Inflammatory macrophage treated with lipopolysaccharide for 1 hour (primary cell): ENCODE results near the gene ATP8A1.
"Not testable (repeated sequence)": the region's sequence is repeated elsewhere in the genome, so short reads cannot be mapped to it uniquely, and the experiment has no call there.

Source experiments
- DNase-seq, 2 donors: peaks; one replicate each; pipeline ENCODE4 v3.0.0-alpha.2; 2020 to 2022

The ATP8A1 gene

GRCh38 chr4:42497142-42497910, 159.6 kb downstream of the ATP8A1 start:
- no peak for DNase-seq

- DNase-seq = no peak
Observed at GRCh38 chr4:42492962-42493361, 163.9 kb downstream of the ATP8A1 start.

- DNase-seq = no peak
Observed at GRCh38 chr4:42490015-42490414, 166.9 kb downstream of the ATP8A1 start.

DNA sequence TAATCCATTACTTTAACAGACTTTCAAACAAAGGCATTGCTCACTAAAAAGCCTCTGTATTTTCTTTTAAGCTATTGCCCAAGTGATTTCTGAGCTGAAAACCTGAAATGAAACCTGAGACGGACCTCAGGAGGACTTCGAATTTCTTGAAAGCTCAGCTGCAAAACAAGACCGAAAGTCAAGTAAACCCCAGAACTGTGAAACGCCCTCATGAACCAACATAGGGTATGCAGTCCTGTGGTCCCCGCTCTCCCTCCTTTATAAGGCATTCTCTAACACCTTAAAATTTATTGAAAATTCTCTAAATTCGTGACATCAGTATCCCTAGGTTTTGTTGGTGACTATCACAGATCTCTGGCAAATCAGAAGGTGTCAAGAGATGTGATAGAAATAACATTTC, 167.8 kb downstream of the ATP8A1 start:
- no peak for DNase-seq

- no peak for DNase-seq
Observed at GRCh38 chr4:42488554-42488953, 168.4 kb downstream of the ATP8A1 start.

- no peak for DNase-seq
Observed at GRCh38 chr4:42488114-42488513, 168.8 kb downstream of the ATP8A1 start.

- DNase-seq = no peak
Observed at GRCh38 chr4:42487230-42487629, 169.7 kb downstream of the ATP8A1 start.

- DNase-seq = not testable (repeated sequence)
Observed at GRCh38 chr4:42486156-42486555, 170.7 kb downstream of the ATP8A1 start.

- DNase-seq = no peak
Observed at GRCh38 chr4:42484630-42485029, 172.3 kb downstream of the ATP8A1 start.

- DNase-seq = no peak
Observed at GRCh38 chr4:42483426-42484379, 173.2 kb downstream of the ATP8A1 start.

DNA sequence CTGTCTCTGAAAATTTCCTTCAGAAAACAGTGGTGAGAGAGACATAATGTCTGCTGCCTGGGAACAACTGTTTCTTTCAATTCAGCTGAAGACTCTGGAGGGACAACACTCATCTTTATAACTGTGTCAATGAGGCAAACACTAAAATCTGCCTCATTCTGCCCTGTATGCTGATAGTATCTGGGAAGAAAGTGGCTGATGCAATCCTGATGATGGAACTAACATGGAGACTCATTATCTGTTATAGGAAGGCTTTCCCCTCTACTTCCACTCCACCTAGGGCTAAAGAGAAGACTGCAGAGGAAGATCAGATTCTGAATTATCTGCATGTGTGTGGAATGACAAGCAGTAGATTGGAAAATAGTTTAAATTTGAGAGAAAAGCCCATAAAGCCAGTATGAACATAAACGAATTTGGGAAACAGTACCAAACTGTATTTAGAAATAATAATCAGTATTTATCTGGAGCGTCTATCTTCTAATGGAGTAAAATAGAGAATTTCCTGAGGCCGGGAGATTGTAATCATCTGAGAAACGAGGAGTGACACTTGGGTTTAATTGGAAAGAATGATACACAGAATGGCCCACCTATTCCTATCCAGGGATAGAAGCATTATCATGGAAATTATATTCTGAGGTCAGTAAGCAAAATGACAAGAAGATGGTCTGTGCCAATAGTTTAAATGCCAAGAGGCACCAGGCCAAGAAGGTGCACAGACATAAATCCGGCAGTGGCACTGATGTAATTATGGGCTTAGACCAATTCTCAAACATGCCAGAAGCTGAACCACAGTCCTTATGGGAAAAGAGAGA, 174.2 kb downstream of the ATP8A1 start:
- no peak for DNase-seq

GRCh38 chr4:42480717-42481116, 176.2 kb downstream of the ATP8A1 start:
- no peak for DNase-seq

DNA sequence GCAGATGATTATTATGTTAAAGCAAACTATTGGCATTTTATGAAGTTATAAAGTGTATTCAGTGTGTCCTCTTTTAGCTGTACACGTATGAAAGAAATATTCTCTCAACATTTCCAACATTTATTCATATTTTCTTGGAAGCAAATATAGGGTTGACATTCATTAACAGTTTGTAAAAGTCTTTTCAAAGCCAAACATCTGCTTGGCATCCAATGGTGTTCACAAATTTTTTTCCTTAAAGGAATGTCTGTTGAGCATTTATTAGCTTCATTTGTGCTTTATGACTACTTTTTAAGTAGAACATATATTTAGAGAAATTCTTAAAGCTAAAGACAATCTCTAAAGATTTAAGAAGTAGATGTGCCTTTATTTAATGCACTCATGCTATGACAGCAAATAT, 176.6 kb downstream of the ATP8A1 start:
- no peak for DNase-seq

GRCh38 chr4:42478946-42479345, 178.0 kb downstream of the ATP8A1 start:
- no peak for DNase-seq

DNA sequence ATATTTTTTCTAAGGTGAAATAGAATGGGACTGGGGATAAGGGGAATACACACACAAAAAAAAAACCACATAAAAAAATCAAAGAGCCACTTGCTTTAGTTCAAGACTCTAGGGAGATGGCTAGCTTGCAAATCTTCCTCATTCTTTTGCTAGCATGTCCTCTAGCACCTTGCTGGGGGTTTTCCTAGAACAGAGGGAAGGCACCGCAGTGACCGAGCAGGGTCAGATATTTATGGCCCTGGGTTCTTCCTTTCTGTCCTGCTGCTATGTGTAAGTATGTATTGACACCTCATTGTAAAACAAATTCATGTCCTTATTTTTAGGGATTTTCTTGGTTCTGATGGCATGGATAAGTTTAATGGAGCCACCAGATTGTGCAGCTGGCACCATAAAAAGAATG, 178.4 kb downstream of the ATP8A1 start:
- no peak for DNase-seq

DNA sequence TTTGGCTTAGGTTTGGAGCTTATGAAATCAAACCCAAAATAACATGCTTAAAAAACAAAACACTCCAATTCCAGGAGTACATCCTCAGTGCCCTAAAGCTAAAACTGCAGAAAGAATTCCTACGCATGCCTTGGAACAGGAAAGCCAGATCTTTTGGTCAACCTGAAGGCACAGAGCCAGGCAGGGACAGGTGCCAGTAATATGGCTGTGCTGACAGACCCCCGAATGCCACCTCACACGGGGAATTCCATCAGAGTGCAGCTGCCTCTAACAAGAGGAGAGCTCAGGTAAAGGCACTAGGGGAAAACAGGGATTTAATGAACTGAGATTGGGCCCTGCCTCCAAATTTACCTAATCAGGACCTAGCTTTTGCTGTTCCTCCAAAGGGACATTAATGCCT, 182.5 kb downstream of the ATP8A1 start:
- no peak for DNase-seq

DNA sequence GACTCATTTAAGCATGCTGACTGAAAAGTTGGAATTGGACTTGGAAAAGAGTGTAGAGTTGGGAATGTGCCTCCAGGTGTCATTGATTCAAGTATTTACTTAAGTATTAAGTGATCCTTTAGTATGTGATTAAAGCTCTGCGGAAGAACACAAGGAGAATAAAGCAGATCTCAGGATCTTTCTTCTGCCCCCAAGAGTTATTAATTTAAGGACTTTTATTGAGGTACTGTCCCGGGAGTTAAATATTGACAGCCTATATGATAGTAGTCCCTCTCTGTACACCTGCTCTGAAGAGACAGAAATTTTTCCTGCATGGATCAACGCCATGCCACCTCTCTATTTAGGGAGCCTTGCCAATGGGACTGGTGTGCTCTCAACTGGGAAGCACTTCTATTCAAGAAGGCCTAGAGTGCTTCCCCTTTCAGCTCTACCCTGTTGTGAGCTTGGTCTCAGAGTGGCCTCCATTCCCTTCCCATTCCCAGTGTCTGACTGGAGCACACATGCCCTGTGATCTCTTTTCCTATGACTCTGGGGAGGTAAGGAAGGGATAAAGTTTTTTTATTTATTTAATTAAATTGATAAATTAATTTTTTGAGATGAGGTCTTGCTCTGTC, 183.7 kb downstream of the ATP8A1 start:
- no peak for DNase-seq

DNA sequence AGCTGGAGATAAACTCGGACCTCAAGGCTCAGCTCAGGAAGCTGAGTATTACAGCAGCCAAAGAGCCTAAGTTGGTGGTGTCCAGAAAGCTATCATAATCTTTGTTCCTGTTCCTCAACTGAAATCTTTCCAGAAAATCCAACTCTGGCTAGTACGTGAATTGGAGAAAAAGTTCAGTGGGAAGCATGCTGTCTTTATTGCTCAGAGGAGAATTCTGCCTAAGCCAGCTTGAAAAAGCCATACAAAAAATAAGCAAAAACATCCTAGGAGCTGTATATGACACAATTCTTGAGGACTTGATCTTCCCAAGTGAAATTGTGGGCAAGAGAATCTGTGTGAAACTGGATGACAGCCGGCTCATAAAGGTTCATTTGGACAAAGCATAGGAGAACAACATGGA, 185.0 kb downstream of the ATP8A1 start:
- DNase-seq = no peak

DNA sequence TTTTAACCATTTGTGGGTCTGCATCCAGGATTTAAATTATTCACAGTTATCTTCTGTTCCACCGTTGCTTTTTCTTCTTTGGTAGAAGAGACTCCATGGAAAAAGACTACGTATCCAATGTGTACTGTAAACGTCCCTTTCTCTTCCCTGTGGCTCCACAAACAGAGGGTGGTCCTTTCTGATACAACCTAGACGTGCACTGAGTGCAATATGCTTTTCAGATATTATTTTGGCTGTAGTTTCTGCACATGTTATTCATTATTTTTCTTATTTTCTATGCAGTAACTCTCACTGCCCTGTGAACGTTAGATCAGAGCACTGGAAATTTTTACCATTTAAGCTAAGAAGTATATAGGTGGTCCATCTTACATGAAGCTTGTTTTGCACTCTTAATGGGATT, 186.9 kb downstream of the ATP8A1 start:
- no peak for DNase-seq

- DNase-seq = not testable (repeated sequence)
Observed at GRCh38 chr4:42467777-42468176, 189.1 kb downstream of the ATP8A1 start.

- DNase-seq = no peak
Observed at GRCh38 chr4:42466273-42466844, 190.5 kb downstream of the ATP8A1 start.

DNA sequence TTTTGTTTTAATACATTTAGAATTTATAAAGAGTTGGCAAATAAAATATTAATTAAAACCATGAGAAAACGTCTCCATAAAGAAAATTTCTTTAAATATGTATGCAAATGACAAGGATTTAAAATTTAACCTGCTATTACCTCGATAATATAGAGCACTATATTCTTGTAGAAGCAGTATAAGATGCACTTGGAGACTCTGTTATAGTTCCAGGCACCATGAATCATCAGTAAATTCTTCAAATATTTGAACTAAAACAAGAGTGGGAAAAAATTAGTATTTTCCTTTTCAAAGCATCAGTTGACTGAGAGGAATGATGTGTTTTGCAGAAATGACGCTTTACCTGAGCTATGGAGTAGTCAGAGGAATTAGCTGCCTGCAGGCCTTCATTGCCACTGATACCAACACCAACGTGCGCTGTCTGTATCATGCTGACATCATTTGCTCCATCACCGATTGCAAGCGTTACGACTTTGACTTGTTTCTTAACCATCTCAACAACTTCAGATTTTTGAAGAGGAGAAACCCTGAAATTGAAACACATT, 192.3 kb downstream of the ATP8A1 start:
- DNase-seq = no peak
